Middle frontal gyrus (tissue), 1 donor: Measurements from ENCODE around the gene DENND6B.
A peak's percentile ranks its signal among the peaks of the same experiment; 100 is the strongest.
"Not testable (repeated sequence)": the region's sequence is repeated elsewhere in the genome, so short reads cannot be mapped to it uniquely, and the experiment has no call there.

ENCODE experiments used
- DNase-seq: peaks from one replicate; pipeline ENCODE4 v3.0.0-alpha.2; 2015; ENCODE audit warnings: low spot score; ENCODE audit errors: extremely low spot score

The DENND6B gene, protein sequence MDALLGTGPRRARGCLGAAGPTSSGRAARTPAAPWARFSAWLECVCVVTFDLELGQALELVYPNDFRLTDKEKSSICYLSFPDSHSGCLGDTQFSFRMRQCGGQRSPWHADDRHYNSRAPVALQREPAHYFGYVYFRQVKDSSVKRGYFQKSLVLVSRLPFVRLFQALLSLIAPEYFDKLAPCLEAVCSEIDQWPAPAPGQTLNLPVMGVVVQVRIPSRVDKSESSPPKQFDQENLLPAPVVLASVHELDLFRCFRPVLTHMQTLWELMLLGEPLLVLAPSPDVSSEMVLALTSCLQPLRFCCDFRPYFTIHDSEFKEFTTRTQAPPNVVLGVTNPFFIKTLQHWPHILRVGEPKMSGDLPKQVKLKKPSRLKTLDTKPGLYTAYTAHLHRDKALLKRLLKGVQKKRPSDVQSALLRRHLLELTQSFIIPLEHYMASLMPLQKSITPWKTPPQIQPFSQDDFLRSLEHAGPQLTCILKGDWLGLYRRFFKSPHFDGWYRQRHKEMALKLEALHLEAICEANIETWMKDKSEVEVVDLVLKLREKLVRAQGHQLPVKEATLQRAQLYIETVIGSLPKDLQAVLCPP

DNA sequence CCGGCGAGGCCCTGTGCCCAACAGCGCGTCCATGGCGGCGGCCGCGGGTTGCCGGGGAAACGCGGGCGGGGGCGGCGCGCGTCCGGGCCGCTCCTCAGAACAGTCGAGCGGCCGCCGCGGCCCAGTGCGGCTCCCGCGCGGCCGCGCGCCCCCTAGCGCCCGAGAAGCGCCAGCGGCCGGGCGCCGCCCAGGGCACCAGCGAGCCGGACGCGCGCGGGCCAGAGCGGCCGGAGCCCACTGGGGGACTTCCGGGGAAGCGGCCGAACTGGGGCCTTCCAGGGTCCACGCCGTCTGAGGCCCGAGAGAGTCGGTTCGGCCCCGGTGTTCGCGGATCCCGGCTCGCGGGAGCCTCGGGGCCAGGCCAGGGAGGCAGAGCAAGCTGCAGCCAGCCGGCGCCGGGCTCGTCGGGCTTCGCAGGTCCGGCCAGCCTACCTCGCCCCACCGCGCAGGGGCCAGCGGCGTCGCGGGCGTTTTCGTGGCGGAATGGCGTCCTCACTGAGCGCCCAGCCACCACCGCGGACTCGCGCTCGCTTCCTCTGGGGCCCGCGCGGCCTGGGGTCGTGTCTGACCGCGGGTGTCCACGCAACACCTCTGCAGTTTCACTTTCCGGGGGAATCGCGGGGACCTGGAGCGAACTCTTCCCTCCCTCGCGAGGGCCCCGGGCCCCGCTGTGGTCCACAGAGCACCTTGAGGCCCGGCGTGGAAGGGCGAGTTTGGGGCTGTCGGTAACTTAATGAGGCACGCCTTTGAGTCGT lies at the start of gene DENND6B:
Gene DENND6B, minus strand, starts transcription at position 57 of the 755 bp plus-strand sequence. Its CDS starts 24 bp downstream, at position 33.
- DNase-seq = peak; percentile 73

DNA sequence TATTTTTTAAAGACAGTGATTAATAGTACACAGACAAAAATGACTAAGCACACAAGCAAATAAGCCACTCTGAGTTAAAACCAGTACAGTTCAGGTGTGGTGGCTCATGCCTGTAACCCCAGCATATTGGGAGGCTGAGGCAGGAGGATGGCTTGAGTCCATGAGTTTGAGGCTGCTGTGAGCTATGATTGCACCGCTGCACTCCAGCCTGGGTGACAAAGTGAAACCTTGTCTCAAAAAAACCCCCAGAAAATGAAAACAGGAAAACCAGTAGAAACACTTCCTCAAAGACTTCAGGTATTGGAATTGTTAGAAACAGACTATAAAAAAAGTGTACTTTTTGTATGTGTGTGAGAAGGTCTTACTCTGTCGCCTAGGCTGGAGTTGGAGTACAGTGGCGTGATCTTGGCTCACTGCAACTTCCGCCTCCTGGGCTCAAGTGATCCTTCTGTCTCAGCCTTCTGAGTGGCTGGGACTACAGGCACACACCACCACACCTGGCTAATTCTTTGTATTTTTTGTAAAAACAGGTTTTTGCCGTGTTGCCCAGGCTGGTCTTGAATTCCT lies 49.4 kb upstream of the DENND6B start:
- DNase-seq = no peak

DNA sequence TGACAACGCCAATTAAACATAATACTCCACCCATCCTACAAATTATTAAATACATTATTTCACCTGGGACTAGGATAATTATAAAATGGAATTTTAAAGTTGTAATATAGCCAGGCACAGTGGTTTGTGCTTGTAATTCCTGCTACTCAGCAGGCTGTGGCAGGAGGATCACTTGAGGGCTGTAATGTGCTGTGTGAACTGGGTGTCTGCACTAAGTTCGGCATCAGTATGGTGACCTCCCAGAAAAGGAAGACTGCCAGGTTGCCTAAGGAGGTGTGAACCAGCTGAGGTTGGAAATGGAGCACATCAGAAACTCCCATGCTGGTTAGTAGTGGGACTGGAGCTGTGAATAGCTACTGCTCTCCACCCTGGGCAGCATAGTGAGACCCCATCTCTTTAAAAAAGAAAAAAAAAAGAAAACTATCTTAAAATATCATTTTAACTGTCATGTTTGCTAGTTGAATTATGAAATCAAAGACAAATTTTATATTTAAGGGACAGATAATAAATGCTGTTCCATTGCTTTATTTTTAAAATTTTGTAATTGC lies 44.4 kb upstream of the DENND6B start:
- DNase-seq = no peak

DNA sequence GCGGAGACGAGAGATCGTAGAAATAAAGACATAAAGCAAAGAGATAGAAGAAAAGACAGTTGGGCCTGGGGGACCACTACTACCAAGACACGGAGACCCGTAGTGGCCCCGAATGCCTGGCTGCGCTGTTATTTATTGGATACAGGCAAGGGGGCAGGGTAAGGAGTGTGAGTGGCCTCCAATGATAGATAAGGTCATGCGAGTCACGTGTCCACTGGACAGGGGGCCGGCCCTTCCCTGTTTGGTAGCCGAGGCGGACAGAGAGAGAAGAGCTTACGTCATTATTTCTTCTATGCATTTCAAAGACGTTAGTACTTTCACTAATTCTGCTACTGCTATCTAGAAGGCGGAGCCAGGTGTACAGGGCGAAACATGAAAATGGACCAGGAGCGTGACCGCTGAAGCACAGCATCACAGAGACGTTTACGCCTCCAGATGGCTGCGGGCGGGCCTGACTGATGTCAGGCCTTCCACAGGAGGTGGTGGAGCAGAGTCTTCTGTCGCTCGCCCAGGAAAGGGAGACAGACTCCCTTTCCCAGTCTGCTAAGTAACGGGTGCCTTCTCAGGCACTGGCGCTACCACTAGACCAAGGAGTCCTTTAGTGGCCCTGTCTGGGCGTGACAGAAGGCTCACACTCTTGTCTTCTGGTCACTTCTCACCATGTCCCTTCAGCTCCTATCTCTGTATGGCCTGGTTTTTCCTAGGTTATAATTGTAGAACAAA lies 41.1 kb upstream of the DENND6B start:
- DNase-seq = no peak

DNA sequence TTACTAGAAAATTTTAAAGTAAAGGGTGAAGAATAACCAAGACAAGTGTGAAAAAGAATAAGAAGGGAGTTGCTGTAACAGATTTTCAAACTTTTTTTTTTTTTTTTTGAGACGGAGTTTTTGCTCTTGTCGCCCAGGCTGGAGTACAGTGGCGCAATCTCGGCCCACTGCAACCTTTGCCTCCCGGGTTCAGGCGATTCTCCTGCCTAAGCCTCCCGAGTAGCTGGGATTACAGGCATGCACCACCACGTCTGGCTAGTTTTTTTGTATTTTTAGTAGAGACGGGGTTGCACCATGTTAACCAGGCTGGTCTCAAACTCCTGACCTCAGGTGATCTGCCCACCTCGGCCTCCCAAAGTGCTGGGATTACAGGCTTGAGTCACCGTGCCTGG lies 37.0 kb upstream of the DENND6B start:
- DNase-seq = not testable (repeated sequence)

DNA sequence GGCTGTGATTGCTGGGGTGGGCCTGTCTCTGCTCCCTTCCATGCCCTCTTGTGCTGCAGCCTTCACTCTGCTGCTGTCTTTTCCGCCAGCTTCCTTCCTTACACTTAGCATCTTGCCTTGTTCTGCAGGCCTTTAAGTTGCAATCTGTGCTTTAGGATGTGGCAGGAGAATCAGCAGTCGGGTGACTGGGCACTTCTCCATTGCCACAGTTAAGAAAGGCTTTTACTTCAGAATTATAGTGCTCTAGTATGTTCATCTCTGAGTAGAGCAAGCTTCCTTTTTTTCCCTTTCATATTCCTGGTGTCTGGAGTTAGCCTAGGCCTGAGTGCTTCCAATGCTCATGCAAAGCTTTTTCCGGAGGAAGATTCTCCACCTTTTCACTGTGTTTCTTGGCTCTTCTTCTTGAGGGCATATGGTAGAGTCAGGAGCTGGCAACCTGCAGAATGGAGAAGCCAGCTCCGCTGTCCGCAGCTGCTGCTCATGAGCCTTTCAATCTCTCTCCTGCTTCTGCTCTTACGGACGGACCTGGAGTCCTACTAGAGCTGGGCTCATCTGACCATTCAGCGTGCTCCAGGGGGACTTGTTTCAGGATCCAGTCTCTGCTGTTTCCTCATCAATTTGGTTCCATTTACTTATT lies 36.5 kb upstream of the DENND6B start:
- DNase-seq = no peak

DNA sequence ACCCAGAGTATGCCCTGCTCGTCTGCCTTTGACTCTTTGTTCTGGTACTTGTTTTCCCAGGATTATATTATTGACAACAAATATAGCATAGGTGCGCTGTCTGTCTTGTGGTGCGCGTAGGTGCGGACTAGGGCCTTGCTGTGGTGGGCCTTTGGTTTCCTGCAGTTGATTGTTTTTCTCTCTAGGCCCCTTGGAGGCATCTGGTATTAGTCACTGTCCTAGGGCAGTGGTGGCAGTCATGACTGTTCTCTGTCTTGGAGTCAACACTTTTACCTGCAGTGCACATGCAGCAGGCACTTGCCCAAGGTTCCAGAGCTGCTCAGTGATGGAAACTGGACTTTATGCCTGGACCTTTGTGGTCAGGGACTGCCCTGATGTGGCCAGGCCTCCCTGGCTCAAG lies 34.9 kb upstream of the DENND6B start:
- no peak for DNase-seq

DNA sequence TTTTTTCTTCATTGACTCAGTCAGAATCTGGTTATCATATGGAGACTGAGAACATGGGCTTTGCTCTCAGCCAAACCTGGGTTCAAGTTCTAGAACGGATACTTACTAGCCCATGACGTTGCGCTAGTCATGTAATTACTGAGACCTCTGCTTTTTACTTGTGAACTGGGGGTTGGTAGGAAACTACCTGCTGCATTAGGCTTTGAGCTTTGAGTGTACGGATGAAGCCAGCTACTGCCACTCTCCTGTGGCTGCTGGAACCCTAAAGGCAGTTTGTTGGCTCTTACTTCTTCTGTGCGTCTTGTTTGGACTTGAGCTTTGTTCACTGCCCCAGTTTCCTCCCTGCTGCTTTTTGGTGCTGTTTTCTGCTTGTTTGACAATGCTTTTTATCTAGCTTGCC lies 34.4 kb upstream of the DENND6B start:
- no peak for DNase-seq

DNA sequence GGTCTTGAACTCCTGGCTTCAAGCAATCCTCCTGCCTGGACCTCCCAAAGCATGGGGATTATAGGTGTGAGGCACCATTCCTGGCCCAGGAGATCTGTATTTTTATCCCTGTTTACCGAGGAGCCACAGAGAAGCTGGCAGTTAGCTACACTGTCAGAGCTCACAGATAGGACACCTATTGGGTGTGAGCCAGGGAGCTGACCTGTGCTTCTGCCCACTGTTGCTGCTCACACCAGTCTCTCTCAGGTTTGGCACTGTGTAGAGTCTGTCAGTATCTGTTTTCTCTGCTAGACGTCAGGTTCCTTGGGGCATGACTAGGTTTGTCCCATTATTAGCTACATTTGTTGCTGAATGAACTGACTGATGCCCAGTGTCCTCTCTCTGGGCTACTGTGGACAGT lies 33.8 kb upstream of the DENND6B start:
- no peak for DNase-seq

DNA sequence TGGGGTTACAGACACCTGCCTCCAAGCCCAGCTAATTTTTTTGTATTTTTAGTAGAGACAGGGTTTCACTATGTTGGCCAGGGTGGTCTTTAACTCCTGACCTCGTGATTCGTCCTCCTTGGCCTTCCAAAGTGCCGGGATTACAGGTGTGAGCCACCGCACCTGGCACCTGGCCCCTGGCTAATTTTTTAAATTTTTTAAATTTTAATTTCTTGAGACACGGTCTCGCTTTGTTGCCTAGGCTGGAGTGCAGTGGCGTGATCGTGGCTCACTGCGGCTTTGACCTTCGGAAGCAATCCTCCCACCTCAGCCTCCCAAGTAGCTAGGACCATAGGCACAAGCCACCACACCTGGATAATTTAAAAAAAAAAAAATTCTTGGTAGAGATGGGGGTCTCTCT lies 30.9 kb upstream of the DENND6B start:
- no peak for DNase-seq

DNA sequence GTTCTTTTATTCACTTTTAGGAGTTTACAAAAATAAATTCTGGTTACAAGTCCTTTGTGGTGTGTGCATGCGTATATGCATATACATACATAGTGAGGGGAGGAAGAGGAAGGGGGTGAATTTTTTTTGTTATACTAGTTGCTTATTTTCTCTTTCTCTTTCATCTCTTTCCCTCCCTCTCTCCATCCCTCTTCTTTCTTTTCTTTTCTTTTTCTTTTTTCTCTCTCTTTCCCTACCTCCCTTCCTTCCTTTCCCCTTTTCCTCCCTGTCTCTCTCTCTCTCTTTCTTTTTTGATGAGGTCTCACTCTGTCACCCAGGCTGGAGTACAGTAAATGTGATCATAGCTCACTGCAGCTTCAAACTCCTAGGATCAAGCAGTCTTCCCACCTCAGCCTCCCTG lies 30.4 kb upstream of the DENND6B start:
- DNase-seq = no peak

DNA sequence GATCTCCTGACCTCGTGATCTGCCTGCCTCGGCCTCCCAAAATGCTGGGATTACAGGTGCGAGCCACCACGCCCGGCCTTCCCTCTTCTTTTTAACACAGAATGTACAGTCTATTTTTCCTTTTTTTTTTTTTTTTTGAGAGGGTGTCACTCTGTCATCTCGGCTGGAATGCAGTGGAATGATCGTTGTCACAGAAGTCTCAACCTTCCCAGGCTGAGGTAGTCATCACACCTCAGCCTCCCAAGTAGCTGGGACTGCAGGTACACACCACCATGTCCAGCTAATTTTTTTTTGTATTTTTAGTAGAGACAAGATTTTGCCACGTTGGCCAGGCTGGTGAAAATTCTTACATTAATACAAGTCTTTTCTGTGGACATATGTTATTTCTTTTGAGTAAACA lies 29.4 kb upstream of the DENND6B start:
- DNase-seq = no peak

DNA sequence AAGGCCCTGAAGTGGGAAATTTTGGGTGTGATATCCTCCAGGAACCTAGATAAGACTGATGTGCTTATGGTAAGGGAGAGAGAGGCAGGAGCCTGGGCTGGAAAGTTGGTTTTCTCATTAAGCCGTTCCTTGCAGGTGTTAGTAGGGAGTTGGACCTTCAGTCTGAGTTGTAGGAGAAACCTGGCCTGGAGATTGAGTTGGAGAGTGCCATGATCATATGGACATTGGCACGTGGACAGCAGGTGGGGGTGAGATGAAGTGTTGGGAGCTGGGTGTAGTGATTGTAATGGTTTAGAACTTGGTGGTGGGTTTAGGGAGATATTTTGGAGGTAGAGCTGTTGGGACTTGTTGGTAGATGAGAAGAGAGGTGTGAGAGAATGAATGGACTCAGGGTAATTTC lies 21.2 kb upstream of the DENND6B start:
- no peak for DNase-seq

DNA sequence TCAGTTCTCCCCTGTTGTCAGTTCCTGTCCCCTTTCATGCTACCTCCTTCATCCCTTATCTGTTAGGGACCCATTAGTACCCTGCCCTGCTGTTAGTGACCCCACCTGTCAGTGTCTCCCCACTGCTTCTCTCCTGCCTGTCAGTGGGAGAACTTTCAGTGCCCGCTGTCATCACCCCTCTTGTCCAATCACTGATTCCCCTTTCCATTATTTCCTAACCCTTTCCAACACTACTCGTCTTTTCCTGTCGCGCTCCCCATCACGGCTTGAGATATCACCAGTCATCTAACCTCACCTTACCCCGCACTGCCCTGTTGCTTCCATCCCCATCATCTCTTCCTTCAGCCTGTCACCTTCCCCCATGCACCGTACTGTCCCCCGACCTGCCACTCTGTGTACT lies 20.3 kb upstream of the DENND6B start:
- no peak for DNase-seq

DNA sequence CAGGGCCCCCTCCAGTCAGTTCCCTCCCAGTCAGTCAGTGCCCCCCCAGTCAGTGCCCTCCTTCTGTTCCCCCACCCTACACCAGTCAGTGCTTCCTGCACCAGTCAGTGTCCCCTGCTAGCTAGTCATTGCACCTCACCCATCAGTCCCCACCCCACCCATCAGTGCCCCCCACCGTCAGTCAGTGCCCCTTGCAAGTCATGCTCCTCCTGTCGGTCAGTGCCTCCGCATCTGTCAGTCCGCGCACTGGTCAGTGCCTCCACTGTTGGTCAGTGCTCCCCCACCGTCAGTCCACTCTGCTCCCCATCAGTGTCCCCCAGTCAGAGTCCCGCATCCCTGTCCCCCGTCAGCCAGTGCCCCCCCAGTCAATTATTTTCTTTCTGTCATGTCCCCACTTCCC lies 19.7 kb upstream of the DENND6B start:
- no peak for DNase-seq

DNA sequence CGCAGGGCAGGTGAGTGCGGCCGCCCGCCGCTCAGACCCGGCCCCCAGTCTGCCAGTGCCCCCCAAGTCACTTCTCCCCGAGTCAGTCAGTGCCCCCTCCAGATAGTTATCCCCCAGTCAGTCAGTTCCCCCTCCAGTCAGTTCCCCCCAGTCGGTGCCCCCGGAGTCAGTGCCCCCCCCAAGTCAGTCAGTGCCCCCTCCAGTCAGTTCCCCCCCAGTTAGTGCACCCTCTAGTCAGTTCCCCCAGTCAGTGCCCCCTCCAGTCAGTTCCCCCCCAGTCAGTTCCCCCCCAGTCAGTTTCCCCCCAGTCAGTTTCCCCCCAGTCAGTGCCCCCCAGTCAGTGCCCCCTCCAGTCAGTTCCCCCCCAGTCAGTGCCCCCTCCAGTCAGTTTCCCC lies 16.7 kb upstream of the DENND6B start:
- no peak for DNase-seq

DNA sequence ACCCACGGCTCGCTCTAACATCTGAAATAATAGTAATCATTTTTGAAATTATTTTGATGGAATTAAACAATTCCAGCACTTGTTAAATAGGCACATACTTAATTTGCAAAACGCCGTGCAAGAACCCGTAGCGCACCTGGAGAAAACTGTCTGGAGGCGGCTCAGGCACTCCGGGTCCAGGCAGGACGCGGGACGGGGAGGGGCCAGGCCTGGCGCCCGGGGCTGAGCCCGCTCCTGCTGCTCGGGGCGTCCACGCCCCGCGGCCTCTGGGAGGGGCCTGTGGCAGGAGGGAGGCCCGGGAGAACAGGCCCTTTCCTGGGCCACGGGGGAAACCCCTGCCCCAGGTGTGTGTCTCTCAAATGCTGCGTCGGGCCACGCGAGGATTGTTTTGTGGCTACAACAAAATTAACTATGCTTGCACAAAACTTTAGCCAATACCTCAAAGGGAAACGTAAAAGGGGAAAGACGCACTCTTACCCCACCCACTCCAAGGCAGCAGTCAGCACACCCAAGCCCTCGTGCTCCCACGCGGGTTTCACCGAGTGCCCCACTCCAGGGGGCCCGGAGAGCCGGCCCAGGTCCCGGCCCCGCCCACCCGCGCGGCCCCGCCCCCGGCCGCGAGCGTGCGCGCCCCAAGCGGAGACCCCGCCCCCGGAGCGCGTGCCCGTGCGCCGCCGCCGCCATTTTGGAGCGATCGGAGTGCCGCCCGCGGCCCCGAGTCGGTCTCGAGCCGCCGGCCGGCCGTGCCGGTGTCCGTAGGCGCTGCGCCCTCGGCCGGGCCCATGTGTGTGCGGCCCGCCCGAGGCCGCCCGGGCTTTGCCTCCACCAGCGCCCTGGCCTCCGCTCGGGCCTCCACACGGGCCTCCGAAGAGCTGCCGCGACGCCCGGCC lies 16.1 kb upstream of the DENND6B start, which contains the start of gene PPP6R2:
Gene PPP6R2, plus strand, starts transcription at position 677 of the 890 bp plus-strand sequence. CDS start 50,582 bp downstream, outside the sequence.
- DNase-seq = no peak

DNA sequence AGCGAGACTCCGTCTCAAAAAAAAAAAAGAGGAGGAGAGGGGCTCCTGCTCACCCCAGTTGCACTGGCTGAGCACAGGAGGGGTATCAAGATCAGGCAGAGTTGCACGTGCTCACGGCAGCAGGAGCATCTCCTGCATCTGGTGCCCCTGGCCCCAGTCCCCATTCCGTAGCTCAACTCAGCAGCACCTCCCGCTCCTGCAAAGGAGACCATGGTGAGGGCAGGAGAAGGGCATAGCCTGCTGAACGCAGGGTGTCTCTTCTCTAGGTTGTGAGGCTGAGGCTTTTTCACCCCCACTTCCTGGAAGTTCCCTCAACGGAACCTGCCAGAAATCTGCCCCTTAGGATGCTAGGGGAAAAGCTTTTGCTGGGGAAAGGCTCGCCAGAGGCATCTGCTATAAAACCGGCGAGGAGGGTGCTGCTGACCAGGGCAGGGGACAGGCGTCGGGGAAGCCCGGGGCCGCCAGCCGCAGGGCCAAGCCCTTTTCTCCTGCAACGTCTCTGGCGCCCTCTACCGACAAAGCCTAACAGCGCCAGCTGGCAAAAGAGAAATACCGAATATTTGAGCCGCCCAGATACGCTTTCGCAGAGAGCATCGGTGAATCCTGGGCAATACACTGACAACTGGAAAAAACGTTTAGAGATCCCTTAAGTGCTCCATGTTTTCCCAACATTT lies 15.3 kb upstream of the DENND6B start:
- peak; percentile 74 for DNase-seq
